Ovary (tissue), 9 donors: ENCODE data around the gene GNB1. TPM values are rescaled to one million over a fixed set of nuclear protein-coding genes. Genes with fewer than 3 reads are reported as not detected.

ENCODE experiments used
- DNase-seq, 5 donors: peaks; one replicate each; pipeline ENCODE4 v3.0.0-alpha.2; 2019 to 2020
- H3K27ac ChIP-seq, 2 donors: fragments of 200-600 bp; one replicate each; pipeline versions ENCODE4 v1.5.1 to v1.8.0; 2019 to 2022
- H3K27me3 ChIP-seq: fragments of 200-600 bp; one replicate; pipeline ENCODE4 v1.8.0; 2022
- H3K36me3 ChIP-seq: fragments of 200-600 bp; sonication (generic); one replicate; pipeline ENCODE4 v1.5.1; 2019
- H3K4me1 ChIP-seq: one replicate; pipeline ENCODE4 v1.8.1; 2013; ENCODE audit warnings: mild to moderate bottlenecking, moderate library complexity; ENCODE audit not compliant: insufficient read depth
- H3K4me3 ChIP-seq: fragments of 200-600 bp; sonication (generic); one replicate; pipeline ENCODE4 v1.5.1; 2017
- H3K9me3 ChIP-seq, 2 donors: fragments of 200-600 bp in 1 of 2; sonication (generic) in 1 of 2; one replicate each; pipeline versions ENCODE4 v1.5.1 to v1.8.1; 2013 to 2019; ENCODE audit warnings: mild to moderate bottlenecking in 1 of 2, moderate library complexity in 1 of 2
- CTCF ChIP-seq, 3 donors: fragments of 450-650 bp in 2 of 3; fragments of 200-600 bp in 1 of 3; IDR thresholded peaks; one replicate each; pipeline versions ENCODE4 v1.5.1 to v1.8.0; 2016 to 2022; ENCODE audit warnings: antibody characterized with exemption in 3 of 3, mild to moderate bottlenecking in 1 of 3
- EP300 ChIP-seq: sonication (generic); formaldehyde crosslinking; IDR thresholded peaks from one replicate; pipeline ENCODE4 v1.6.1; 2017; ENCODE audit warnings: antibody characterized with exemption
- POLR2A ChIP-seq: fragments of 450-650 bp; IDR thresholded peaks from one replicate; pipeline ENCODE4 v1.6.1; 2017; ENCODE audit warnings: antibody characterized with exemption, mild to moderate bottlenecking, moderate library complexity
- WGBS, 3 donors: extraction: QIAGEN DNeasy Blood & Tissue Kit in 1 of 3; methylation state at CpG; one replicate each; pipeline versions ENCODE4 v1.1.5 to v1.1.7; 2013 to 2017; 5-methylcytosine and 5-hydroxymethylcytosine counted together
- intact Hi-C, 4 donors: fragments of 100-400 bp; cut with DNase I; formaldehyde crosslinking; loops; one replicate each; pipeline versions ENCODE4 v1.11.0 to v1.15.1; 2022 to 2023
- polyA plus RNA-seq, 2 donors: library from polyadenylated mRNA; stranded (reverse); fragments of 200-250 nt in 1 of 2; fragments of 350-450 nt in 1 of 2; fragmentation: Illumina TruSeq in 1 of 2; extraction: RNeasy Lipid Tissue Mini Kit (QIAGEN cat#74804) in 1 of 2; gene quantifications; one replicate each; pipeline ENCODE4 v1.2.3, GENCODE V29; 2013 to 2014
- total RNA-seq, 7 donors: library from RNA; depleted of rRNA in 2 of 7; stranded (reverse); fragments of >200 nt in 2 of 7; fragmentation: NEBNext Ultra II Directional in 3 of 7; extraction: Animal tissue kit (Norgen Biotek cat#: 25700) in 3 of 7; gene quantifications; one replicate each; pipeline versions ENCODE4 v1.1.0 to v1.2.4, GENCODE V29; 2016 to 2023
- donor health status: DM: no; HTN: no; CAD: no; lungs with moderate emphysema.
- donor health status: DM: no; HTN: no; CAD: no.
- donor health status: Bipolar disorder and iron deficiency.
- donor health status: DM: yes; HTN: yes; CAD: no.
- donor health status: DM: no; HTN: no; CAD: no.
- donor health status: DM: yes; HTN: yes; CAD: no.

Gene GNB1
- total and polyA plus RNA-seq, 9 donors, result 92.9 to 314 (median 255) TPM

GRCh38 chr1:1775327-1776226, 115.3 kb downstream of the GNB1 start:
- peaks cover 0 to 3% of the 10 kb centered on the region in 2 donors for H3K9me3 ChIP-seq
- 72 to 83% (median 74%) methylated on average over 11 of the region's 11 CpGs for WGBS, 3 donors
- TF ChIP-seq CTCF (IDR thresholded peaks at IDR 0.05), result no peak
- TF ChIP-seq POLR2A, result no peak
- TF ChIP-seq EP300, result no peak
- no peaks in the 10 kb centered on the region for H3K36me3 ChIP-seq
- H3K4me3 ChIP-seq, result no peak overlapping the region
- H3K27ac ChIP-seq, result no peak overlapping the region
- DNase-seq, result no peak
- peaks cover 27% of the 10 kb centered on the region for H3K4me1 ChIP-seq
- intact Hi-C loops, result loop anchor here in 1 of 4 donors (5.0 kb wide), 1 partner anchor 117 kb away; the partner anchor contains the start of gene GNB1
- H3K27me3 ChIP-seq, result no peaks in the 10 kb centered on the region

- TF ChIP-seq POLR2A, result no peak
- TF ChIP-seq EP300, result no peak
- no peak for TF ChIP-seq CTCF (IDR thresholded peaks at IDR 0.05)
- no peaks in the 10 kb centered on the region for H3K27me3 ChIP-seq
- peaks cover 16% of the 10 kb centered on the region for H3K4me1 ChIP-seq
- intact Hi-C loops, result no loop called here
- no peak for DNase-seq
- H3K4me3 ChIP-seq, result no peak overlapping the region
- 92 to 94% (median 92%) methylated on average over 4 of the region's 4 CpGs for WGBS, 3 donors
- H3K36me3 ChIP-seq, result no peaks in the 10 kb centered on the region
- peaks cover 0 to 3% of the 10 kb centered on the region in 2 donors for H3K9me3 ChIP-seq
- H3K27ac ChIP-seq, result no peak overlapping the region
These were observed 117.0 kb downstream of the GNB1 start for GRCh38 chr1:1773874-1774273.

- peaks cover 0 to 3% of the 10 kb centered on the region in 2 donors for H3K9me3 ChIP-seq
- H3K27ac ChIP-seq, result no peak overlapping the region
- no peak for DNase-seq
- no peaks in the 10 kb centered on the region for H3K27me3 ChIP-seq
- WGBS, 3 donors, result 96 to 98% (median 97%) methylated on average over 3 of the region's 3 CpGs
- intact Hi-C loops, result no loop called here
- TF ChIP-seq EP300, result no peak
- TF ChIP-seq CTCF (IDR thresholded peaks at IDR 0.05), result no peak
- no peak for TF ChIP-seq POLR2A
- peaks cover 15% of the 10 kb centered on the region for H3K4me1 ChIP-seq
- H3K4me3 ChIP-seq, result no peak overlapping the region
- no peaks in the 10 kb centered on the region for H3K36me3 ChIP-seq
These were observed 119.8 kb downstream of the GNB1 start for GRCh38 chr1:1771096-1771495.

GRCh38 chr1:1770102-1770501, 120.8 kb downstream of the GNB1 start:
- H3K27me3 ChIP-seq, result no peaks in the 10 kb centered on the region
- intact Hi-C loops, result no loop called here
- DNase-seq, result no peak
- no peak overlapping the region for H3K27ac ChIP-seq
- H3K4me3 ChIP-seq, result no peak overlapping the region
- 97 to 98% (median 98%) methylated on average over 3 of the region's 3 CpGs for WGBS, 3 donors
- TF ChIP-seq EP300, result no peak
- no peak for TF ChIP-seq CTCF (IDR thresholded peaks at IDR 0.05)
- TF ChIP-seq POLR2A, result no peak
- H3K4me1 ChIP-seq, result peaks cover 7% of the 10 kb centered on the region
- no peaks in the 10 kb centered on the region for H3K36me3 ChIP-seq
- H3K9me3 ChIP-seq, result peaks cover 0 to 3% of the 10 kb centered on the region in 2 donors
